ENCODE data around the gene PDCD4.

PDCD4 gene

DNA sequence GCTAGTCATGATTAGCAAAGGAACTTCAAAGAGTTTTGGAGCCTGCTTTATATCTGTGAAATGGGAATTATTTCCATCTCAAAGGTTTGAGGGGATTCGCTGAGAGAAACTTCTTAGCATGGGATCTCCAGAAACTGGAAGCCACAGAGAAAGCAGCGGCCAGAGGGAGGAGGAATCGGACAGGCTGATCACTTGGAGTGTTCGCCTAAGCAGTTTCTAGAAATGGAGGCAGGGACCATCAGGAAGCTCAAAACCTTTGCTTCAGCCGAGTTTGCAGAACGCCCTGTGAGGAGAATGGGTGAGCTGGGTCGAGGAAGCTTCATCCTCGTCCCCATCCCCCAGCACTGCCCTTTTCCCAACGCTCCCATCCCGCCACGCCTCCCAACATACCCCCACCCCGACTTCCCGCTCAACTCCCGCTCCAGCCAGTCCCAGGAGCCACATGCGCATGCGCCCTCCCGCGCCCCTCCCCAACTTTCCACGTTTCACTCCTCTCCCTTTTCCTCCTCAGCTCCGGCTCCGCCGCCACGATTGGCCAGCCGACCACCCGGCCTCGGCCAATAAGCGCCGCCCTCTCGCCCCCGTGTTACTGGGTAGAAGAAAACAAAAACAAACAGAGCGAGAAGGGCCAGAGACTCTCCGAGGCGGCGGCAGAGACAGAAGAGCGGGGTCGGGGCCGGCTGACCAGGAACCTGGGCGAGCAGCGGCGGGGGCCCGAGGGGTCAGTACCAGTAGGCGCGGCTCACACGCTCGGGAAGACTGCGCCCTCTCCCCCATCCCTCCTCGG is at the start of gene PDCD4:
Gene PDCD4 (plus strand): TSS at position 631 of the 787 bp plus-strand sequence. CDS start 4,100 bp downstream, outside the sequence.
- peak; percentile 97 for DNase-seq

- no peak for DNase-seq
Observed at GRCh38 chr10:110822035-110822711, 49.6 kb upstream of the PDCD4 start.

- no peak for DNase-seq
Observed at GRCh38 chr10:110822712-110823311, 48.9 kb upstream of the PDCD4 start.

- DNase-seq, result no peak
Observed at GRCh38 chr10:110824152-110824441, 47.6 kb upstream of the PDCD4 start.

GRCh38 chr10:110824660-110825059 is 47.1 kb upstream of the PDCD4 start:
- no peak for DNase-seq

DNA sequence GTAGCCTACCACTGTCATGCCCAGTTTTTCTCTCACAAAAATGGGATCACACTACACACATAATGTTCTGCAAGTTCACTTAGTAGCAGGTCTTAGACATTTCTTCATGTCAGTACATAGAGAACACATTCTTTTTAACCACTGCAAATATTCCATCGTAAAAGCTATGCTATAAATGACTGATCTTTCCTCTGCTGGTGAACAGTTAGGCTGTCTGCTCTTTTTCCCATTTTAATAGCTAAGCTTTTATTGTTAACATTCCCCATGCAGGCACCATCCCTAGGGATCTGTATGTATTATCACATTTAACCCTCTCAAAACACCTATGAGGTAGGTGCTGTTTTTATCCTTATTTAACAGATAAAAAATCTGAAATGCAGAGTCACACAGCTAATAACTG is 46.2 kb upstream of the PDCD4 start:
- no peak for DNase-seq

- no peak for DNase-seq
Observed at GRCh38 chr10:110827410-110827809, 44.3 kb upstream of the PDCD4 start.

DNA sequence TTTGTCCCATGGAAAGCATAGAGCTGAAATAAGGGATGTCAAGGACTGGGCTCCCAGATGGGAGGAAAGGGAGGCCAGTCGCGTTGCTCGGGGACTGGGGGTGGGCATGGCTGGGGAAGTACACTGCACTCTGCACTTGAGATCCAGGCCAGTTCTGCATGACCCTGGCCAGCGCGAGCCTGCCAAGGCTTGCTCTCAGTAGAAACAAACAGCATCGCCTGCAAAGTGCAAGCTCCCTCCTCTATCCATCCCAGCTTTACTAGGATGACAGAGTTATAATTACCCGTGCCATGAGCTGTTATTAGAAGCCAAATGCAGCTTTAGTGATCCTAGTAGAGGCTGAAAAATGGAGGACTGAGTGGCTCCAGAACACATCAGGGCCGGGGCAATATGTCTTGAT is 43.9 kb upstream of the PDCD4 start:
- DNase-seq, result no peak

DNA sequence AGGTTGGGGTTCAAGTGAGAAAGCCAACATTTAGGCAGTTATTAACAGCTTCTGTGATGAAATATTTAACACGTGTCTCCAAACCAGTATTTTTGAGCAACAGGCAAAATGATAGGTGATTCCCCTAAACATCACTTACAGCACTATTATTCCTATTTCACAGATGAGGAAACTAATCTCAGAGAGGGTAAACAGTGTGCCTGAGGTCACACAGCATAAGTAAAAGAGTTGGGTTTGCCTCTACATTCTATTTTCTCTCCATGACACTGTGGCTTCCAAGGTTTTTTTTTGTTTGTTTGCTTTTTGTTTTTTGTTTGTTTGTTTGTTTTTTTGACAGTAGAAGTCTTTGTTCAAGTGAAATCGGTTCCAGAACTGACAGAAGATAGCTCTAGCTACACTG is 43.2 kb upstream of the PDCD4 start:
- no peak for DNase-seq

DNA sequence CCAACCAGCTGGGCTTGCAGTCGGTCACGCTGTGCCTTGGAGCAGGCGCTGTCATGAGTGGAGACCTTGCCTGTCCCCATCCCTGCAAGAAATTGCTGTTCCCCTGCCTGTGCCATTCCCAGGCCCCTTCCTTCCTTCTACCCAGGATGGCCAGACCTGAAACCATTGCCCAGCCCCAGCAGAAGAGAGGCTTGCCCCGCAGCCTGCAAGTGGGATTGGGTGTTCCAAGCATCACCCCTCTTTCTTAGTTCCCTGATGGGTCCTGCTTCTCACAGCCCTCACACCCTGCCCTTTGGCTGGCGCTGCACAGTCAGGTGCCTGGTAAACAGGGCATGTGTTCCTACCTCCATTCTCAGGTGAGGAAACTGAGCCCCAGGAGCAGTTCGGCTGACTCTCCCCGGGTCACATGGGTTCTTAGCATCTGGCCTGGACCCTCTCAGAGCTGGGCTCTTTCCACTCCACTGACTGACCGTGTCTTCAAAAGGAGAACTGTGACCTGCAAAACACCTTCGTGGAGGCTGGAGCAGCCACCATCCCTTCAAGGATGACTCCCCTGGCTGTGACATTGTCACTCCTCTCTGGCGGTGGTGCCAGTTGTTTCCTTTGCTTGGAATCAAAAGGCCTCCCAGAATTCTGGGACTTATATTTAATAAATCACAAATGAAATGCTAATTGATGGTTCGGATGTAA is 41.9 kb upstream of the PDCD4 start:
- DNase-seq, result no peak

- DNase-seq, result no peak
Observed at GRCh38 chr10:110833234-110833940, 38.3 kb upstream of the PDCD4 start.

GRCh38 chr10:110833941-110834628 is 37.6 kb upstream of the PDCD4 start:
- DNase-seq, result no peak

DNA sequence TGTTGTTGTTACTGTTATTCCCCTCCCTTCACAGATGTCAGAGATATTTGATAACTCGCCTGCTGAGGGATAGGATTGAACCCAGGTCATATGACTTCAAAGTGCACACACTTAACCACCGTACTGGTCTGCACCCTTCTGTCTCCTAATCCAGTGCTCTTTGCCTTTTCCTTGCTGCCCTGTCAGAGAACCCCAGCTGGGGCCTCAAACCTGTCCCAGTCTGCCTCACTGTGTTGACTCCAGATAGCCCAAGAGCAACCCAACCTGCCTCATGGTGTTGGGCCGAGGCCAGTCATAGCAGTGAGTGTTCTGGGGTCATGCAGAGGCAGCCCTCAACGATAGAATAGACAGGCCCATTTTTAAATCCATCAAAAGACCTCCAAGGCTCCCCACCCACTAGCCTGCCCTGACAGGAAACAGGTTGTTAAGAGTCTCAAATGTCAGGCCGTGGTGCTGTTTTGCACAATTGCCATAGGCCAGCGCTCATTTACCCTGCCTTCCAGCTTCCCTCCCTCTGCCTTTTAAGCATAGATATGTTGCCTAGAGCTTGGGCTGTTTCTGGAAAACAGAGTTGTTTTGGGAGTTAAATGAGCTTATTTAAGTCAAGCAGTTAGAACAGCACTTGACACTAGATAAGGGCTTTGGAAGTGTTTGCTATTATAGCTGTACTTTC is 37.0 kb upstream of the PDCD4 start:
- peak; percentile 43 to 46 for DNase-seq

- DNase-seq, result no peak
Observed at GRCh38 chr10:110835841-110836240, 35.9 kb upstream of the PDCD4 start.

- DNase-seq, result no peak
Observed at GRCh38 chr10:110836706-110837105, 35.0 kb upstream of the PDCD4 start.

- DNase-seq, result no peak
Observed at GRCh38 chr10:110837418-110838171, 34.1 kb upstream of the PDCD4 start.

- no peak for DNase-seq
Observed at GRCh38 chr10:110840225-110840922, 31.4 kb upstream of the PDCD4 start.

DNA sequence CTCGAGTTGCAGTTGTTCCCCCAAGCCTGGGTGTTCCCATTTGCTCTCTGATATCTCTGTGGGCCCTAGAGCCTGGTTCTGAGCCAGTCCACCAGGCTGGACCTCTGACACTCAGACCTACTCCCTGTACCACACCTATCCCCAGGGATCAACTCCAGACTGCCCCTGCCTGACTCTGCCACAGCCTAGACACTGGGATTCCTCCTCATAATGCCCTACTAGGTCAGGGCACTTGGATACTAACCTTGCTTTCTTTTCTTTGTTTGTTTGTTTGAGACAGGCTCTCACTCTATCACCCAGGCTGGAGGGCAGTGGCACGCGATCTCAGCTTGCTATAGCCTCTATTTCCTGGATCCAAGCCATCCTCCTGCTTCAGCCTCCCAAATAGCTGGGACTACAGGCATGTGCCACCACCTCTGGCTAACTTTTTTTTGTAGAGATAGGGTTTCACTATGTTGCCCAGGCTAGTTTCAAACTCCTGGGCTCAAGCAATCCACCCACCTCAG is 30.8 kb upstream of the PDCD4 start:
- no peak for DNase-seq

DNA sequence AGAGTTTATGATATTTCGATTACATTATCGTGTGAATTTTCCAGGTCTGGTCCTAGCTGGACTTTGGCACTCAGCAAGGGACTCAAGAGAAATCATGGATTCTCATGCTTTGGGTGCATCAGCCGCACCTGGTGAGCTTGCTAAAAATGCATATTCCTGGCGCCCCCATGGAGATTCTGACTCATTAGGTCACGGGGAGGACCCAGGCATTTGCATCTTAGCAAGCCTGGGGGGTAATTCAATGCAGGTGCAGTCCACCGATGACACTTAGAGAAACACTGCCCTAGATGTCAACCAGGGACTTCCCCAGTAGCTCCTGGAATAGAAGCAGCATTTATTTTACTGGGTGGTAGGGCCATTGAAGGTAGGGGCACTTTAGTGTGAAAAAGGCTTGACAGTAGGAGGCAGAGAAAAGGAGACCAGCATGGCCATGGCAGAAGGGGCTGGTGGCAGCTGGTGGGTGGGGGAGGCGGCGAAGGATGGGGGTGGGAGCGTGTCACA is 29.9 kb upstream of the PDCD4 start:
- DNase-seq, result no peak
